Measurements from ENCODE around the gene ZNF516.

Gene ZNF516

GRCh38 chr18:76317136-76317535, 177.9 kb downstream of the ZNF516 start:
- DNase-seq: no peak

- no peak for DNase-seq
These were observed 179.3 kb downstream of the ZNF516 start for GRCh38 chr18:76315722-76316230.

GRCh38 chr18:76314496-76314895, 180.5 kb downstream of the ZNF516 start:
- no peak for DNase-seq

- no peak for DNase-seq
These were observed 181.0 kb downstream of the ZNF516 start for GRCh38 chr18:76314015-76314414.

Data from CD4-positive, alpha-beta T cell treated with Interleukin-1 beta for 1 hour (primary cell).